Vagina (tissue), 2 donors: ENCODE measurements around the gene EHBP1.

Experiments used
- POLR2AphosphoS5 ChIP-seq, 2 donors: sonication (generic); formaldehyde crosslinking; IDR thresholded peaks; one replicate each; pipeline ENCODE4 v1.9.0; 2017; ENCODE audit warnings: antibody characterized with exemption in 2 of 2, mild to moderate bottlenecking in 2 of 2, low read depth in 1 of 2; ENCODE audit not compliant: insufficient read depth in 1 of 2
- TF ChIP-seq, protein P1 (sequence below), 3 experiments: fragments of 450-650 bp in 2 of 3; fragments of 200-600 bp in 1 of 3; sonication (generic) in 1 of 3; IDR thresholded peaks; one replicate each; pipeline ENCODE4 v1.5.1; 2017 to 2019; ENCODE audit warnings: antibody characterized with exemption in 3 of 3, mild to moderate bottlenecking in 2 of 3, moderate library complexity in 2 of 3

DNA sequence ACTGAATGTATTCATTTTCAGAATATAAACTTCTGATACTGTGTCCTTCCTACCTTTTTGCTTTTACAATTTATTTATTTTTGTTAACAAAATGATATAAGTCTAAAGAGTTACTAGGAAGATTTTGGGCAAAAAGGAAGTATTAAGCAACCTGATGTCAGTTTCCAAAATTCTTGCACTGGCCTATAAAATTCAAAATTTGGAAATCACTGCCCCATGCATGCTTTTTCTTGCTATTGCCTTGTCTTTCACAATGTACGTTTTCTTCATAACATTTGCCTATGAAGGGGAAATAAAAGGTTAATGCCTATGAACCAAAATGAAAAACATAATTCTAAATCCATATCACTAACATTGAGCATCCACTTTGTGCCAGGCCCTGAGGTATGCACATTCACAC, 40.1 kb upstream of the EHBP1 start:
- TF ChIP-seq POLR2AphosphoS5 (IDR thresholded peaks at IDR 0.05; ENCODE audit: insufficient read depth in 1 of 2, low read depth in 1 of 2) = no peak
- TF ChIP-seq, protein P1, sequence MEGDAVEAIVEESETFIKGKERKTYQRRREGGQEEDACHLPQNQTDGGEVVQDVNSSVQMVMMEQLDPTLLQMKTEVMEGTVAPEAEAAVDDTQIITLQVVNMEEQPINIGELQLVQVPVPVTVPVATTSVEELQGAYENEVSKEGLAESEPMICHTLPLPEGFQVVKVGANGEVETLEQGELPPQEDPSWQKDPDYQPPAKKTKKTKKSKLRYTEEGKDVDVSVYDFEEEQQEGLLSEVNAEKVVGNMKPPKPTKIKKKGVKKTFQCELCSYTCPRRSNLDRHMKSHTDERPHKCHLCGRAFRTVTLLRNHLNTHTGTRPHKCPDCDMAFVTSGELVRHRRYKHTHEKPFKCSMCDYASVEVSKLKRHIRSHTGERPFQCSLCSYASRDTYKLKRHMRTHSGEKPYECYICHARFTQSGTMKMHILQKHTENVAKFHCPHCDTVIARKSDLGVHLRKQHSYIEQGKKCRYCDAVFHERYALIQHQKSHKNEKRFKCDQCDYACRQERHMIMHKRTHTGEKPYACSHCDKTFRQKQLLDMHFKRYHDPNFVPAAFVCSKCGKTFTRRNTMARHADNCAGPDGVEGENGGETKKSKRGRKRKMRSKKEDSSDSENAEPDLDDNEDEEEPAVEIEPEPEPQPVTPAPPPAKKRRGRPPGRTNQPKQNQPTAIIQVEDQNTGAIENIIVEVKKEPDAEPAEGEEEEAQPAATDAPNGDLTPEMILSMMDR (IDR thresholded peaks at IDR 0.05) = no peak
